DMS114 treated with DMSO at 0.1 percent for 48 hours (cell line): ENCODE measurements around the gene VEGFD.

Source experiments
- DNase-seq: peaks from one replicate; lab custom pipeline; 2025; ENCODE audit not compliant: unreplicated experiment; lab: John Stamatoyannopoulos, UW

Gene VEGFD, protein sequence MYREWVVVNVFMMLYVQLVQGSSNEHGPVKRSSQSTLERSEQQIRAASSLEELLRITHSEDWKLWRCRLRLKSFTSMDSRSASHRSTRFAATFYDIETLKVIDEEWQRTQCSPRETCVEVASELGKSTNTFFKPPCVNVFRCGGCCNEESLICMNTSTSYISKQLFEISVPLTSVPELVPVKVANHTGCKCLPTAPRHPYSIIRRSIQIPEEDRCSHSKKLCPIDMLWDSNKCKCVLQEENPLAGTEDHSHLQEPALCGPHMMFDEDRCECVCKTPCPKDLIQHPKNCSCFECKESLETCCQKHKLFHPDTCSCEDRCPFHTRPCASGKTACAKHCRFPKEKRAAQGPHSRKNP

DNA sequence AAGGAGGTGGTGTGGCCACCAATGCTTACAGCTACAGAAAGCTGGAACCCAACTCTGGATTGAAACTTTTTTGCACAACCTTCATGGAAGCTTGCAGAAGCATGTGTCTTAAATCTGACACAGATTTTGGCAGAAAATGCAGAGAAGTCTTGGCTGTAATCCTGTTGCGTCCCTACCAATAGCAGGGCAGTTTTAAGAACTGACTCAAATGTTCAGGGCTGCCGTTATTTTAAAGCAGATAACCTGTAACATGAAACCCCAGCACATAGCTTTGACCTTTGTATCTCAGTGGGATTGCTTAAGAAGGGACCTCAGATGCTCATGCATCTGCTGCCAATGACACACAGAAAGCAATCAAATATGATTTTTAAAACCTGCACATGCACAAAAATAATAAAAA, at the start of gene VEGFD:
Gene VEGFD (minus strand): TSS at position 110 of the 400 bp plus-strand sequence. CDS start 467 bp downstream, outside the sequence.
- DNase-seq: no peak

DNA sequence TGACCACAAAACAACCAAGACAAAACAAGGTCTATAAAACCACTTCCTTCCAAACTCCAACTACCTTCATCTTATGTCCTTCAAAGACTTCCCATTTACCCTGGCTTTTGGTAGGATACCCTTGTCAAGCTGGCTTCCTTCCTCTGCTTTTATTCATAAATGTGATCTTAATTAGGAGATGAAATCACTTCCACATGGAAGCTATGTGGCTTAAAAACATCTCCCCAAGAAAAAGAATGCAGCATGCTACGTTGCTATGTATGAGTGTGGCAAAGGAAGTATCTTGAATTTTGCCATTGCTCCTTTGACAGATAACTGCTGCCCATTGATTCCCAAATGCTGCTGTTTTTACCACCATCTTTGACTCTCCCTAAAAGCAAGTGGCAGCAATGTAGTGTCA, 46.4 kb upstream of the VEGFD start:
- no peak for DNase-seq

DNA sequence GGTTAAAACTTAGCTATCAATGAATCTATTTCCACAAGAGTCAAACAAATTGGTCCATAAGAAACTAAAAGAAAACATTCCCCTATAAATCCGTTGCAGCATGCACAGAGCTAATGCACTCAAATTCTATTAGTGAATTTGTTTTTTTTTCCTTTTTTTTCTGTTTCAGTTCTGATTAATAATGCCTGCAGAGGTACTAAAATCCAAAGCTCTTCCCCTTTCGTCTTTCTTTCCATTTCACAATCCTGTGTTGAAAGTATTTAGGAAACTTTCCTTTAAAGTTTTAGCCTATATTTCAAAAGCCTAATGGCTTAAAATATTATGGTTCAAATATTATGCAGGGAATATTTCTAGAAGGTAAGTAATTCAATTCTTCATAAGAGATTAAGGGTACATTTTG, 45.9 kb upstream of the VEGFD start:
- DNase-seq: no peak

DNA sequence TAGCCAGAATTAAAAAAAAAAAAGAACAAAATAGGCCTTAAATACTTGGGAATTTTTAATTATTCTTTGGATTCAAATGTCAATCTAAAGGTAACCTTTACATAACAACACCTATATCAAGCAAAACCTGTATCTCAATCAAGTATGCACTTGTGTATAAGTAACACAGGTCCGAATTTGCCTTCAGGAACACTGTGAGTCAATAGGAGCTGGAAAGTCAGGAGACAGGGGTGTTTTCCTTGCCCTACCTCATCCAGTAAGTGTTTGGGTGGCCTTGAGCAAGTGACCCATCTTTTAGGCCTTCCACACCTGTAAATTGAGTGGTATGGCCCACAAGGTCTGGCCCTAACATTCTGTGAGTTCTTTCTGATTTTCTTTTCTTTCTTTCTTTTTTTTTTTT, 40.8 kb upstream of the VEGFD start:
- DNase-seq: no peak

DNA sequence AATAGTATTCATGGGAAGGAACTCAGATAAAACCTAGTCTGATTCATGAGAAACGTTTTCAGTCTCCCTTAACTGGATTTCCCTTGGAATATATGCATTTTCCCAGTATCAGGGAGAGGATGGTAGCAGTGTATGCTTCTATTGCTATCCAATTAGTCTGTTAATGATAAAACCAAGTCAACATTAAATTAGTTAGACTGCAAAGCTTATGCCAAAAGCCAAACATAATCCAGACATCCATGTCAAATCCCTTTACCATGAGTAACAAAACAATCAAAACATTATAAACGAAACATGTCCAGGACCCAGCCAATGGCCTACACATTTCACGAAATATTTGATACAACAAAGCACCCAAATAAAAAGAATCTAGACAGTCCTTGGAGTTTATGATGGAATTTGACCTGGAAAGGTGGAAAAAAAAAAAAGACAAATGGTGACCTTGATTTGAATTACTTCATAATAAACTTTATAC, 34.5 kb upstream of the VEGFD start:
- DNase-seq: no peak

DNA sequence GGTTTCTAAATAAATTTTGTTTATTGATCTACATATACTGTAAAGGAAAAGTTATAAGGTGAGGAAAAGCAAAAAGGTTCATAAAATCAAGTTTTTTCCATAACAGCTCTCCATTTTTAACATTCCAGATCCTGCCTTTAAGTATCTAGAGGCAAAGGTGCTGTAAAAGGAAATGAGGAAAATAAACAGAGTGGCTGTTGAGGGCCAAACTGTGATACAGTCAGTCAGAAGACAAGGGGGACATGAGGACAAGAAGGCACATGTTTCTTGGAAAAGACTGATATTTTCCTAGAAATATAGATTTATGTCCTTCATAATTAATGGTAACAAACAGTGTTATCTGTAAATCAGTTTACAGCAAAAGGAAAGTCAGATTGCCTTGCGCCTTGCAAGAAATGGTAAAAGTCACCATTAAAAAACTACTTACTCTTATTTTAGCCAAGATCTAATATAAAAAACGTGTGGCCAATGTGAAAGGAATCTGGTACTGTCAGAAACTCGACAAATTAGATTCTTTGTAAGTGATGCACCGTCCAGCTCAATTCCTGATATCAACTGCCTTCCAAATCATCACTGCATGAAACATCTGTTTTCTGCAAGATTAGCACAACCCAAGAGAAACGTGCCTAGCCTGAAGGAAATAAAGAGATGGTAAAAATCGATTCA, 34.0 kb upstream of the VEGFD start:
- DNase-seq: no peak

DNA sequence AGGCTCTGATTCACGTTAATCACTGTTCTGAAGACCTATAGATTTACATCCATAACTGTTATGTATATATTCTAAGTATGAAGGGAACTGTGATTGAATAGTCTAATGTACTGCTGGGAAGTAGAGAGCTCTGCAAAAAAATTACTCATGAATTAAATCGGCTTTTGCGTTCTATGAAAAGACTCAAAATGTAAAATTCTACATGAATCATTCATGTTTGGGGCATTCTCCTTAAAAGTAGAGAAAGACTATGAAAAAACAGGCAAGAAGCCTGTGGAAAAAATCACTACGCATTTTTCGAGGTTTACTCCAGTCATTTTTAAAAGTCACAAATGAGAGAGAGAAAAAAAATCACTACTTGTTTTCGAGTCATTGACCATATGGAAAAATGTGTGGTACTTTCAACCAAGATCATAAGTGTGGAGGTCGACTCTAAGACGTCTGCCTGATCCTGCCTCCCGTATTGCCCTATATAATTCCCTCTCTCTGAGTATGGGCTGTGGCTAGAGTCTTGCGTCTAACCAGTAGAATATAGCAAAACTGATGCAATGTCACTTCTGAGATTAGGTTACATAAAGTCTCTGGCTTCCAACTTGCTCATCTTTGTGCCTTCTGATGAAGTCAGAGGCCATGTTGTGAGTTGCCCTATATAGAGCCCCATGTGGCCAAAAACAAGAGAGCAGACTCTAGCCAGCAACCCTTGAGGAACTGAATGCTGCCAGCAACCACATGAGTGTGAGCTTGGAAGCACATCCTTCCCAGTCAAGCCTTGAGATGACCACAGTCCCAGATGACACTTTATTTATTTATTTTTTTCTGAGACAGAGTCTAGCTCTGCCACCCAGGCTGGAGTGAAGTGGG, 32.1 kb upstream of the VEGFD start:
- DNase-seq: no peak

DNA sequence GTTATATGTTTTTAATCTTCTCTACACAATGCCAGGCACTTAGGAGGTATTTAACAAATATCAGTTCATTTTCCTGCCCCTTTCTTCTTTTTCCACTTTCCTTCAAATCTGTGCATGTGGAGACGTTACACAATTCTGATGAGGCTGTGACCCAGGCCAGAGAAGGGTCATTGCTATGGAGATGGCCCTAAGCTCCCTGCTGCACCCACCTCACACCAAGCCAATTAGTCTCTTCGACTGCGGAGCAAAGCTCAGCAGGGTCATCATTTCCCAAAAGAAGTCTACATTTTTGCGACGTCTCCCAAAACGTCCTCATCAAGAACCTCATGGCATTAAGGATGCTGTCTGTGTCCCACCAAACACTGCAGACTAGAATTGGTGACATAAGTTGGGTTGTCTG, 28.9 kb upstream of the VEGFD start:
- no peak for DNase-seq

DNA sequence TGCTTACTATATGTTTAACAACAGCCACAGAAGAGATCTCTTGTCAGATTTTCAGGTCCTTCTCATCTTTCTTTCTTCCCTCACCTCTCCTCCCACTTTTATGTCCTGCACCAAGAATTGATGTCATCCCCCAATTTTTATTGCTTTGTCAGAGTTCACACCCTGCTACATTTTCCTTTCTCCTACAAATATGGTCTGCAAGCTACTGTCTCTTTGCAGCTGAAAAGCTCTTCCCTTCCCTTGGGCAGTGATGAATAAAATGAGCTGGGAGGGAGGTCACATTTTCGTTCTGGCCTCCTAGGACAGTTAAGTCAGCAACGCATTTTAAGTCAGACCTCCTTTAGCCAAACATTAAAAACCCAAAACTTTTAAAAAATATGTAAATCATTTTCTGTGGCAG, 26.7 kb upstream of the VEGFD start:
- no peak for DNase-seq

DNA sequence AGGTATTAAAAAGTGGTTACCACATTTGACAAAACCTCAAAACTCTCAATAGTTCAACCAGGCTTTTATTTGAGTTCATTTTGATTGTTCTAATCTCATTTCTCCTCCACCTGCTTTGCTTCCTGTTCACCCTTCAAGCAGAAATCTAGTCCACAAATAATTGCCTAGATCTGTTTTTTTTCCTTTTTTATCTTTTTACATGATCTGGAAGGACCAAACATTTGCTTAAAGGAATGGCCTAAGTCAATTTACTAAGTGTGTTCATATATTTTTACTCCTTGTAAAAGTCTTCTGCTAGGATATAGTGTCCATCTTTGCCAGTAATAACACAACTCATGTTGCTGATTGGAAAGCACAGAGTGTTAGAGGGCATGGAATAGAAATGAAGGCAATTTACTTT, 26.2 kb upstream of the VEGFD start:
- DNase-seq: no peak

DNA sequence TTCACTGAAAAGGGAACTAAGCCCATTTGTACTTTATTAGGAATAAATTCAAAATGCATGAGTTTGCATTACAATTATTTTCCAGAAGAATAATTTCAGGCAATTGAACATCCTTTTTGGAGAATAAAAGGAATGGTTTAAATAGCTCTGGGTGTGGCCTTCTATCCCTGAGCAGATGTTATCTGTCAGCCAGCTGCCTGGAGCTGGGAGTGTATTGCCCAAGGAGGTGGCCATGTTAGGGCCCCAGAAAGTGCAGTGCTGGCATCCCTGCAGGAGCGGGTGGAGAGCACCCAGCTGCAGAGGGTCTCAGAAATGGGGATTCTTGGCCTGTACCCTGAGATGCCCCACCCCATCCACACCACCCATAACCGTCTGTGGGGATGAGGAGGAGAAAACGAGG, 21.6 kb upstream of the VEGFD start:
- no peak for DNase-seq

DNA sequence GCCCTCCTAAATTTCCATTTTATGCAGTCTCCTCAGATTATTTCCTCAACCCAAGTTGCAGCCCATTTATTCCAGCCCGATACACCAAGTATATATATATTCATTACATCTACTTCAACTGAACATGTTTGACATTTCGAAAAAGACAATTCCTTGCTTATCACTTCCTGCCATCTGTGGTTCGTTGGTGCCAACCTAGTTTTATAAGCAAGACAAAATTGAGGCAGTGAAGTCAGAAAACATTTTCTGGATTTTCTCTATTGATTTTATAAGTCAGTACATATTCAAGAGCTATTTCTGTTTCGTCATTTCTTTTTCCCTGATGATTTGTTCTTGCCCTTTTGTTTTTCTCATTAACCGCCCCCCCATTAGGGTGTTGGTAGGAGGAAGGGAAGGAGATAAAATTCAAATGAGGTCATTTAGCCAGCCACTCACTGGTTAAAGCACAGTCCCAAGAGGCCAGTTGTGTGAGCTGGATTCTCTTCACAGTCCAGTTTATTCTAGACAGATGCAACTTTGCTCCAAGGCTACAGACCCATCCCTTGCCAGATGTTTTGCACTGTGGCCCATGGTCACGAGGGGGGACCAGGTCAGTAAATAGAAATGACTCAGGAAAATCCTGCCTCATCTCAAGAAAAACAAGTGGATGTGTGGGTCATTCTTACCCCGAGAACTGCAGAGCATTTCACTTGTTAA, 20.3 kb upstream of the VEGFD start:
- DNase-seq: no peak

DNA sequence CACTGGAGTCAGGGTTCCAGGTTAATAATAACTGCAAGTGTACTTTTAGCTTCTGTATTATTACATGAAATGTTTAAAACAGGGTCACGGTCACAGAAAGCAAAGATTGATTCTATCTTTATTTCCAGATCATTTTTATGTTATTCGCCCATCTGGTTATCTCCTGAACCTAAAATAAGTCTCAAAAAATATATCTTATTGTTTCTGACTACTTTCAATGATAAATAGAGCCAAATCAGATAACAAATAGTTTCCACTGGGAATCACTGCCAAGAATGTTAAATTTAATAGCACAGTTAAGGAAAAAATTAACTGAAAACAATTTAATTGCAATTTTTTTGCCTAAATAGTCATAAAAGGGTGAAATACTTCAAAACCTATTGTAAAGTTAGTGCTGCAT, 17.2 kb upstream of the VEGFD start:
- DNase-seq: no peak

DNA sequence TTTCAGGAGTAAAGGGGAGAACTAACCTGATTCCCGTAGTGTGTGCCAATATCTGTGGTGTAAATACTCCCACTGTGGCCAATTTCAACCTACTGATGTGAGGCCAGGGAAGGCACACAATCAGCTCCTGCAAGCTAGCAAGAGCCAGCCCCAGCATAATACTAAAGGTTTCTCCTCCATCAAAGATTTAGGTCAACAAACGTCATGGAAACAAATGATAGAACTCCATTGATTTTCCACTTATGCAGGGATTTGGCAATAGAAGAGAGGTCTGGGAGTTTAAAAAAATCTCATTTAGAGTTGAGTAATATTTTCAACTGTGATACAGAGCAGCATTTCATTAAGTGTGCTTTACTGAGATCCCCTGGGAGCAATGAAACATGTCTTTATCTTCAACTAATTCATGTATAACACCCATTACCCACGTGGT, 15.8 kb upstream of the VEGFD start:
- DNase-seq: no peak

DNA sequence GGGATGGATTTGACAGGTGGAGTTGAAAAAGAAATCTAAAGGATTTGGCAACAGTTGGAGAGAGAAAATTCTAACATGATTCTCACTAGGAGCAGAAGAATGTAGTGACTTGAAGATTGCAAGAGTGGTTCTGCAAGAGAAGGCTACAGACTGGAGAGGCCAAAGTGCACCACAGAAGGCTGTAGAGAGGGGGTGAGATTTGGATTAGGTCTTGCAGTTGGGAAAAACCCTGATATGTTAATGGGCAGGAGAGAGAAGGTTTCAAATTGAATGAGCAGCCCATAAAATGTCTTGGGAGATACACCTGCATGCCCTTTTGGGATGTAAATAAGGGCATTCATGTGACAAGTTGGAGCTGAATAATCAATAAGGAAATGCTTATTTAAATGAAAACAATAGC, 14.7 kb upstream of the VEGFD start:
- DNase-seq: no peak

DNA sequence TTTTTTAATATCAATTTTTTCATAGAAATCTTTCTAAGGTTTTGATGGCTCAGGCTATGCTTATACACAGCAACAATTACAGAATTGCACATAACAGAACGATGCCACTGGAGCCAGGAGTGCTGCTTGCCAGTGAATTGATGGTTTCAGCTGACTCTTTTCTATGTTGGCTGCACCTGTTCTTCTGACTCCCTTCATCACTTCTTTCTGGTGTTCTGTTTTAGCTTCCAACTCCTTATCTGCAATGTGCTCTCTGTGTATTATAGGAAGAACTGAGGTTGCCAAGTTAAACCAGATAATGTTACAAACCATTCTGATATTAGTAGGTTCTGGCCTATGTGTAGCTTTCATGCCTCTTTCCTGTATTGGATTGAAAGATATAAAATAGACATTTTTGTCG, 11.6 kb upstream of the VEGFD start:
- no peak for DNase-seq

DNA sequence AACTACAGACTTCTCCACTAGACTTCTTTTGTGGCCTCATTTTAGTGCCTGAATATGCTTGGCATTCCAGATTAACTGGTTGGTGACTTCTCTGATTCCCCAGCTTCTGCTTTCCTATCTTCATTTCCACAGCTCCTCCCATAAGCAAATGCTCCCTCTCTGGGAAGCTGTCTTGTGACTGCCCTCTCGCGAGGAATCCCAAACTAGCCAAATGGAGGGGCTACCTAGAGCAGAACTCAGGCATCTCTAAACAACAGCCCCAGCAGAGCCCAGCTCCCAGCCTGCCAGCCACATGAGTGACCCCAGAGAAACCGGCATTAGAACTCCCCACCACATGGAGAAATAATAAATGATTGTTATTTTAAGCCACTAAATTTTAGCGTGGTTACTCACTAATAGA, 7.6 kb upstream of the VEGFD start:
- DNase-seq: no peak

DNA sequence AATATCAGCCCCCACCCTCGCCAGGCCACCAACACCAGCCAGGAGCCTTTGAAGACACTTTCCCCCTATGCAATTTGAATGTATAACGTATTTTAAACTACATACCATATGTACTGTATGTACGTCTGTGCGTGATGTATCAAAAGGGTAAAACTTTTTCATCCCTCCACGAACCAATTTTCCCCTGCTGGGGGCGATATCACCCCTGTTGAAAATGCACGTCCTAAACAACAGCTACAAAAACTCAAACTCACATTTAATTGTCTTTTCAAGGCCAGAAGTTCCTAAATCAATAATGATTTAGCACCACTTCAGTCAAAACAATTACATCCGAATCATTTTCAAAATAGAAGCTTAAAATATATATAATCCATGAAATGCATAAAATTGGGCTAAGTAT, 1.4 kb downstream of the VEGFD start:
- DNase-seq: no peak

DNA sequence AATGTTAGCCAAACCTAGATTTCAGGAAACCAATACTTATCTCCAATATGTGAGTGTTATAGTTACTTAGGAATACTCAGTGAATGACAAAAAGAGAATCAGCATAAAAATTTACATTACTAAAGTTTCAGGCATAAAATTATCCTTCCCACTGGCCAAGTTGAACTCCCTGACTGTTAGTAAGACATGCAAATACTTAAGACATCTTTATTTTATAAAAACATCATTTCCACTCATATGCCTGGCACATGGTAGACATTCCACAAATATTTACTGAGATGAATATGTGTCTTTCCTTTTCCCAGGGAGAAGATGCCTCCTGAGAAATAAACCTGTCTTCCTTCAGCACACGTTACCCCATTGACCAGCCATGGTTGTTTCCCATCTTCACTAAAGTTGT, 7.3 kb downstream of the VEGFD start:
- DNase-seq: no peak

DNA sequence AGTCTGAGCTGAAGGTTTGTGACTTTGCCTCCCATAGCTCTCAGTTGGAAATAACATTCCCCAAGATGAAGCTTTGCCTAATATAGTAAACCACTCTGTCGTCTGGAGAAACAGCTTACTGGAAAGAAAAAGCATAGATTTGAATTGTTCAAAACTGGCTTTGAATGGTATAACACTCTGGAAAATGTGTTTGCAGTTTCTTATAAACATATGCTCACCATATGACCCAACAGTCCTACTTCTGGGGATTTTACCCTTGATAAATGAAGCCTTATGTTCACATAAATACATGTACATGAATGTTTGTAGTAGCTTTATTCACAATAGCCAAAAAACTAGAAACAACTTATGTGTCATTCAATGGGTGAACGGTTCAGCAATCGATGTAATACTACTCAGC, 10.2 kb downstream of the VEGFD start:
- no peak for DNase-seq
